ENCODE results near the gene SPTBN5. TPM values are rescaled to one million over a fixed set of nuclear protein-coding genes. Genes with fewer than 3 reads are reported as not detected.

SPTBN5 gene
- total RNA-seq, 1 experiment from 2014 or later = 0.96 TPM

DNA sequence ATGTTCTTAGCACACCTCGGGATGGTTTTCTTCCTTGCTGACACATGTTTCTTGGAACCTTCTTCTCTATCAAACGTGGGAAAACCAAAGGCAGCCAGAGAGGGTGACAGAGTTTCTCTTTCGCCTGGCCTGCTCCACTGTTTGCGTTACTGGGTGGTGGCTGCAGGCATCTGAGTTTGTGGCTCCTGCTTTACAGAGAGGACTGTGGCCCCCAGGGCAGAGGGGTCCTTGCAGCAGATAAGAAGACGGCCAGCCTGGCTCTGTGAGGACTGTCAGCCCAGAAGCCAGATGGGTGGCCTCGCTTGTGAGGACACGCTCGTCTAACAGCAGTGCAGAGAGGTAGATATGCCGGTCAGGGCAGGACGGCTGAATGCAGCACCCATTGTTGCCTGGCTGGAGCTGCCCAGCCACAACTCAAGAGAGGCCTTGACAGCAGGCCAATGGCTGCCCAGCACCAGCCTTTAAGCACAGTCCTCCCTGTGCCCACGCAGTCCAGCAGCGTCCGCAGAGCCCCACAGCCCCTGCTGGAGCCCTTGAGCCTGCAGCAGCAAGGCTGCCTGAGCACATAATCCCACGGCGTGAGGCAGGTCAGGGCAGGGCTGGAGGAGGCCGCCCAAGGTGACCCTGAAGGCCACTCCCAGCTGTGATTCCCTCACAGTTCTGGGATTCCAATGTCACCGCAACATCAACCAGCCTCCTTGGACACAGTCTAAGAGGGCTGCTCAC, 15.0 kb upstream of the SPTBN5 start:
- CTCF ChIA-PET = no interaction called here
- POLR2A ChIA-PET = no interaction called here
- Histone ChIP-seq H2AFZ (ENCODE audit: low read depth, low read length, poor library complexity, severe bottlenecking) (no peak overlapping the region), H3K79me2 (ENCODE audit: insufficient read depth, low read length) (0 out of 2 replicates have a peak, but pooled peaks cover under 1% of the 10 kb centered on the region), H3K9me2 (ENCODE audit: insufficient read depth) (no peaks in the 10 kb centered on the region), H3K9me3 (ENCODE audit: control insufficient read depth in 1 of 2, insufficient read depth in 1 of 2, low read depth in 1 of 2, low read length in 2 of 2) (no peaks in the 10 kb centered on the region), H3K27ac (ENCODE audit: low read depth, low read length) (no peak overlapping the region), H3K4me3 (replicated peaks in 1 of 2; ENCODE audit: low read depth in 1 of 2, low read length in 2 of 2) (no peak overlapping the region), H4K20me1 (ENCODE audit: insufficient read depth) (no peaks in the 10 kb centered on the region), H3K4me1 (ENCODE audit: control insufficient read depth in 1 of 2, insufficient read depth in 2 of 2, low read length in 2 of 2) (no peaks in the 10 kb centered on the region), H3K36me3 (ENCODE audit: control insufficient read depth in 1 of 2, insufficient read depth in 2 of 2, low read length in 2 of 2) (peaks cover 8 to 14% of the 10 kb centered on the region in 2 experiments; a peak in 2 of 4 replicates), H3K27me3 (ENCODE audit: insufficient read depth, low read length) (no peaks in the 10 kb centered on the region), H3K4me2 (ENCODE audit: low read length) (no peak overlapping the region), H3K9ac (ENCODE audit: low read length) (no peak overlapping the region)
- TF ChIP-seq, protein P1, sequence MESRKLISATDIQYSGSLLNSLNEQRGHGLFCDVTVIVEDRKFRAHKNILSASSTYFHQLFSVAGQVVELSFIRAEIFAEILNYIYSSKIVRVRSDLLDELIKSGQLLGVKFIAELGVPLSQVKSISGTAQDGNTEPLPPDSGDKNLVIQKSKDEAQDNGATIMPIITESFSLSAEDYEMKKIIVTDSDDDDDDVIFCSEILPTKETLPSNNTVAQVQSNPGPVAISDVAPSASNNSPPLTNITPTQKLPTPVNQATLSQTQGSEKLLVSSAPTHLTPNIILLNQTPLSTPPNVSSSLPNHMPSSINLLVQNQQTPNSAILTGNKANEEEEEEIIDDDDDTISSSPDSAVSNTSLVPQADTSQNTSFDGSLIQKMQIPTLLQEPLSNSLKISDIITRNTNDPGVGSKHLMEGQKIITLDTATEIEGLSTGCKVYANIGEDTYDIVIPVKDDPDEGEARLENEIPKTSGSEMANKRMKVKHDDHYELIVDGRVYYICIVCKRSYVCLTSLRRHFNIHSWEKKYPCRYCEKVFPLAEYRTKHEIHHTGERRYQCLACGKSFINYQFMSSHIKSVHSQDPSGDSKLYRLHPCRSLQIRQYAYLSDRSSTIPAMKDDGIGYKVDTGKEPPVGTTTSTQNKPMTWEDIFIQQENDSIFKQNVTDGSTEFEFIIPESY (IDR thresholded peaks at IDR 0.05; ENCODE audit: extremely low read depth, insufficient replicate concordance, low read length) = no peak
- TF ChIP-seq TCF7L2 (IDR thresholded peaks at IDR 0.05; ENCODE audit: borderline replicate concordance, extremely low read depth, insufficient read depth, insufficient read length) = no peak
- DNase-seq (ENCODE audit: low read depth, low spot score) (no peak), ATAC-seq (no peak)
- intact Hi-C loops (cut with micrococcal nuclease) = loop anchor here (10.0 kb wide), 1 partner anchor 304 kb away; no protein-coding TSS in a partner anchor
- RAD21 ChIA-PET (ENCODE audit: low non-redundant PET in 1 of 2, low total read pairs in 2 of 2, uncharacterized antibody in 2 of 2, unreplicated experiment in 2 of 2) = no interaction called here
- no TSS peak for BruUV-seq (replicated peaks)

DNA sequence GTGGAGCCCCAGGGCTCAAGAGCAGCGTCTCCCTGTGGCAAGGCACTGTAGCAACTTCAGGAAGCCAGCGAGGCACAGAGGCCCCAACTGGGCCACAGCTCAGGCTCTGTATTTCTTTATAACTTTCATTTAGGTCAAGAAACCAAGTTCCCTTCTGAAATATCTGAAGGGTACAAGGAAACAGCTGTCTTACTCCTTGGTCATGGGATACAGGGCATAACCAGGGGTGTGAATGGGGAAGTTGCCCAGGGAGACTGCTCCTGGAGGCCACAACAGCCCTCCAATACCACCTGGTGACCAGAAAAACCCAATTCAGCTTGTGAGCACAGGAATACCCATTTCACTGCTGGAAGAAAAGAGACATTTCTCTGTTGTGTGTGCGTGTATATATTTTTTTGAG, 13.3 kb upstream of the SPTBN5 start:
- Histone ChIP-seq H3K9me3 (ENCODE audit: control insufficient read depth in 1 of 2, insufficient read depth in 1 of 2, low read depth in 1 of 2, low read length in 2 of 2) (no peaks in the 10 kb centered on the region), H3K4me3 (replicated peaks in 1 of 2; ENCODE audit: low read depth in 1 of 2, low read length in 2 of 2) (no peak overlapping the region), H3K36me3 (ENCODE audit: control insufficient read depth in 1 of 2, insufficient read depth in 2 of 2, low read length in 2 of 2) (peaks cover 8 to 12% of the 10 kb centered on the region in 2 experiments; a peak in 1 of 4 replicates), H4K20me1 (ENCODE audit: insufficient read depth) (no peaks in the 10 kb centered on the region), H2AFZ (ENCODE audit: low read depth, low read length, poor library complexity, severe bottlenecking) (no peak overlapping the region), H3K27me3 (ENCODE audit: insufficient read depth, low read length) (no peaks in the 10 kb centered on the region), H3K9me2 (ENCODE audit: insufficient read depth) (no peaks in the 10 kb centered on the region), H3K4me1 (ENCODE audit: control insufficient read depth in 1 of 2, insufficient read depth in 2 of 2, low read length in 2 of 2) (no peaks in the 10 kb centered on the region), H3K4me2 (ENCODE audit: low read length) (no peak overlapping the region), H3K79me2 (ENCODE audit: insufficient read depth, low read length) (no peaks in the 10 kb centered on the region), H3K9ac (ENCODE audit: low read length) (no peak overlapping the region), H3K27ac (ENCODE audit: low read depth, low read length) (no peak overlapping the region)
- intact Hi-C loops (cut with micrococcal nuclease) = loop anchor here (10.0 kb wide), 1 partner anchor 302 kb away; no protein-coding TSS in a partner anchor
- CTCF ChIA-PET = interaction anchor here (1.6 kb wide), 1 partner anchor 133 kb away, joined by 9 read pairs; the partner anchor contains the start of gene MAPKBP1
- no peak for ATAC-seq
- POLR2A ChIA-PET = no interaction called here
- no TSS peak for BruUV-seq (replicated peaks)
- RAD21 ChIA-PET (ENCODE audit: low non-redundant PET in 1 of 2, low total read pairs in 2 of 2, uncharacterized antibody in 2 of 2, unreplicated experiment in 2 of 2) = no interaction called here
- DNase-seq (ENCODE audit: low read depth, low spot score) = no peak
- TF ChIP-seq, protein P2, sequence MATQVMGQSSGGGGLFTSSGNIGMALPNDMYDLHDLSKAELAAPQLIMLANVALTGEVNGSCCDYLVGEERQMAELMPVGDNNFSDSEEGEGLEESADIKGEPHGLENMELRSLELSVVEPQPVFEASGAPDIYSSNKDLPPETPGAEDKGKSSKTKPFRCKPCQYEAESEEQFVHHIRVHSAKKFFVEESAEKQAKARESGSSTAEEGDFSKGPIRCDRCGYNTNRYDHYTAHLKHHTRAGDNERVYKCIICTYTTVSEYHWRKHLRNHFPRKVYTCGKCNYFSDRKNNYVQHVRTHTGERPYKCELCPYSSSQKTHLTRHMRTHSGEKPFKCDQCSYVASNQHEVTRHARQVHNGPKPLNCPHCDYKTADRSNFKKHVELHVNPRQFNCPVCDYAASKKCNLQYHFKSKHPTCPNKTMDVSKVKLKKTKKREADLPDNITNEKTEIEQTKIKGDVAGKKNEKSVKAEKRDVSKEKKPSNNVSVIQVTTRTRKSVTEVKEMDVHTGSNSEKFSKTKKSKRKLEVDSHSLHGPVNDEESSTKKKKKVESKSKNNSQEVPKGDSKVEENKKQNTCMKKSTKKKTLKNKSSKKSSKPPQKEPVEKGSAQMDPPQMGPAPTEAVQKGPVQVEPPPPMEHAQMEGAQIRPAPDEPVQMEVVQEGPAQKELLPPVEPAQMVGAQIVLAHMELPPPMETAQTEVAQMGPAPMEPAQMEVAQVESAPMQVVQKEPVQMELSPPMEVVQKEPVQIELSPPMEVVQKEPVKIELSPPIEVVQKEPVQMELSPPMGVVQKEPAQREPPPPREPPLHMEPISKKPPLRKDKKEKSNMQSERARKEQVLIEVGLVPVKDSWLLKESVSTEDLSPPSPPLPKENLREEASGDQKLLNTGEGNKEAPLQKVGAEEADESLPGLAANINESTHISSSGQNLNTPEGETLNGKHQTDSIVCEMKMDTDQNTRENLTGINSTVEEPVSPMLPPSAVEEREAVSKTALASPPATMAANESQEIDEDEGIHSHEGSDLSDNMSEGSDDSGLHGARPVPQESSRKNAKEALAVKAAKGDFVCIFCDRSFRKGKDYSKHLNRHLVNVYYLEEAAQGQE (IDR thresholded peaks at IDR 0.05; ENCODE audit: low read depth) = no peak
- no peak for TF ChIP-seq YY1 (IDR thresholded peaks at IDR 0.05; ENCODE audit: extremely low read depth, insufficient replicate concordance, low read depth, low read length)
- TF ChIP-seq SIN3A (IDR thresholded peaks at IDR 0.05; ENCODE audit: low read depth) = no peak
- no peak for TF ChIP-seq SRF (IDR thresholded peaks at IDR 0.05; ENCODE audit: low read depth)
- TF ChIP-seq ZNF274 (IDR thresholded peaks at IDR 0.05; ENCODE audit: low read depth, low read length) = no peak
- TF ChIP-seq, protein P3, sequence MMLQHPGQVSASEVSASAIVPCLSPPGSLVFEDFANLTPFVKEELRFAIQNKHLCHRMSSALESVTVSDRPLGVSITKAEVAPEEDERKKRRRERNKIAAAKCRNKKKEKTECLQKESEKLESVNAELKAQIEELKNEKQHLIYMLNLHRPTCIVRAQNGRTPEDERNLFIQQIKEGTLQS (IDR thresholded peaks at IDR 0.05) = no peak

All from HCT116 (cell line).